Neuronal stem cell (in vitro differentiated cells): Measurements from ENCODE around the gene HDC.

Source experiments
- DNase-seq: peaks from one replicate; pipeline ENCODE4 v3.0.0-alpha.2; 2013; ENCODE audit warnings: low spot score
- H2AFZ ChIP-seq: one replicate; pipeline ENCODE4 v1.6.1; 2013; ENCODE audit warnings: mild to moderate bottlenecking, low read length, inconsistent platforms
- H2AK5ac ChIP-seq: 2 replicates; pipeline ENCODE4 v1.6.1; 2013; ENCODE audit warnings: low read depth, mild to moderate bottlenecking, inconsistent platforms, low read length, moderate library complexity, mixed read lengths
- H2BK120ac ChIP-seq: 2 replicates; pipeline ENCODE4 v1.6.1; 2013; ENCODE audit warnings: low read depth, mild to moderate bottlenecking, inconsistent platforms, low read length, moderate library complexity, mixed read lengths
- H2BK12ac ChIP-seq: one replicate; pipeline ENCODE4 v1.6.1; 2013; ENCODE audit warnings: low read length, inconsistent platforms
- H2BK15ac ChIP-seq: 2 replicates; pipeline ENCODE4 v1.6.1; 2013; ENCODE audit warnings: mild to moderate bottlenecking, low read length, inconsistent platforms, mixed read lengths
- H2BK5ac ChIP-seq: one replicate; pipeline ENCODE4 v1.6.1; 2013; ENCODE audit warnings: inconsistent platforms, mild to moderate bottlenecking, low read length, moderate library complexity
- H3K14ac ChIP-seq: one replicate; pipeline ENCODE4 v1.6.1; 2013; ENCODE audit warnings: low read length, inconsistent platforms
- H3K18ac ChIP-seq: 2 replicates; pipeline ENCODE4 v1.6.1; 2013; ENCODE audit warnings: low read length, inconsistent platforms
- H3K23ac ChIP-seq: 2 replicates; pipeline ENCODE4 v1.6.1; 2013; ENCODE audit warnings: low read depth, mild to moderate bottlenecking, mixed read lengths, low read length, inconsistent platforms; ENCODE audit not compliant: poor library complexity
- H3K27ac ChIP-seq: replicated peaks from 3 replicates; pipeline ENCODE4 v1.5.1; 2013; ENCODE audit warnings: low read length, inconsistent platforms
- H3K27me3 ChIP-seq, 3 experiments: 2 replicates each; pipeline ENCODE4 v1.6.1; 2013; ENCODE audit warnings: low read length in 3 of 3, mild to moderate bottlenecking in 2 of 3, inconsistent platforms in 1 of 3, low read depth in 1 of 3, mixed read lengths in 1 of 3, moderate library complexity in 1 of 3; ENCODE audit not compliant: control insufficient read depth in 3 of 3, insufficient read depth in 3 of 3
- H3K36me3 ChIP-seq, 2 donors: replicated peaks in 1 of 2; 2 replicates each; pipeline ENCODE4 v1.6.1; 2013; ENCODE audit warnings: low read length in 2 of 2; ENCODE audit not compliant: control insufficient read depth in 2 of 2, insufficient read depth in 2 of 2
- H3K4ac ChIP-seq: 2 replicates; pipeline ENCODE4 v1.6.1; 2013; ENCODE audit warnings: inconsistent platforms, mild to moderate bottlenecking, low read length, moderate library complexity
- H3K4me1 ChIP-seq, 2 donors: 1 replicate in 1 of 2; 2 replicates in 1 of 2; pipeline ENCODE4 v1.6.1; 2013; ENCODE audit warnings: low read length in 2 of 2, low read depth in 1 of 2; ENCODE audit not compliant: control insufficient read depth in 2 of 2, insufficient read depth in 1 of 2
- H3K4me2 ChIP-seq: one replicate; pipeline ENCODE4 v1.6.1; 2013; ENCODE audit warnings: mild to moderate bottlenecking, low read length, inconsistent platforms; ENCODE audit not compliant: insufficient read depth, poor library complexity, severe bottlenecking
- H3K4me3 ChIP-seq, 2 donors: 2 replicates each; pipeline ENCODE4 v1.5.1; 2013; ENCODE audit warnings: low read length in 2 of 2, mild to moderate bottlenecking in 2 of 2, inconsistent platforms in 1 of 2, moderate library complexity in 1 of 2
- H3K79me1 ChIP-seq: one replicate; pipeline ENCODE4 v1.6.1; 2013; ENCODE audit warnings: low read depth, mild to moderate bottlenecking, inconsistent platforms, low read length, moderate library complexity
- H3K9ac ChIP-seq: one replicate; pipeline ENCODE4 v1.6.1; 2013; ENCODE audit warnings: mild to moderate bottlenecking, low read depth, low read length, inconsistent platforms; ENCODE audit not compliant: poor library complexity
- H3K9me3 ChIP-seq, 2 donors: replicated peaks in 1 of 2; 2 replicates each; pipeline versions ENCODE3 to v1.6.1; 2013; ENCODE audit warnings: low read length in 2 of 2, mild to moderate bottlenecking in 2 of 2, inconsistent platforms in 1 of 2, low read depth in 1 of 2, mixed read lengths in 1 of 2, moderate library complexity in 1 of 2; ENCODE audit not compliant: control insufficient read depth in 2 of 2, insufficient read depth in 1 of 2
- H4K8ac ChIP-seq: one replicate; pipeline ENCODE4 v1.6.1; 2013; ENCODE audit warnings: low read depth, mild to moderate bottlenecking, inconsistent platforms, low read length, moderate library complexity
- H4K91ac ChIP-seq: one replicate; pipeline ENCODE4 v1.6.1; 2013; ENCODE audit warnings: low read length, low read depth, mild to moderate bottlenecking, inconsistent platforms; ENCODE audit not compliant: poor library complexity
- WGBS, 2 donors: extraction: QIAGEN DNeasy Blood & Tissue Kit; methylation state at CpG; one replicate each; pipeline ENCODE4 v1.1.7; 2013; ENCODE audit warnings: missing lambda C conversion rate in 2 of 2, mixed read lengths in 1 of 2; ENCODE audit not compliant: insufficient read length in 2 of 2, insufficient replicate concordance in 1 of 2; ENCODE audit errors: extremely low coverage in 2 of 2; 5-methylcytosine and 5-hydroxymethylcytosine counted together

Gene HDC

DNA sequence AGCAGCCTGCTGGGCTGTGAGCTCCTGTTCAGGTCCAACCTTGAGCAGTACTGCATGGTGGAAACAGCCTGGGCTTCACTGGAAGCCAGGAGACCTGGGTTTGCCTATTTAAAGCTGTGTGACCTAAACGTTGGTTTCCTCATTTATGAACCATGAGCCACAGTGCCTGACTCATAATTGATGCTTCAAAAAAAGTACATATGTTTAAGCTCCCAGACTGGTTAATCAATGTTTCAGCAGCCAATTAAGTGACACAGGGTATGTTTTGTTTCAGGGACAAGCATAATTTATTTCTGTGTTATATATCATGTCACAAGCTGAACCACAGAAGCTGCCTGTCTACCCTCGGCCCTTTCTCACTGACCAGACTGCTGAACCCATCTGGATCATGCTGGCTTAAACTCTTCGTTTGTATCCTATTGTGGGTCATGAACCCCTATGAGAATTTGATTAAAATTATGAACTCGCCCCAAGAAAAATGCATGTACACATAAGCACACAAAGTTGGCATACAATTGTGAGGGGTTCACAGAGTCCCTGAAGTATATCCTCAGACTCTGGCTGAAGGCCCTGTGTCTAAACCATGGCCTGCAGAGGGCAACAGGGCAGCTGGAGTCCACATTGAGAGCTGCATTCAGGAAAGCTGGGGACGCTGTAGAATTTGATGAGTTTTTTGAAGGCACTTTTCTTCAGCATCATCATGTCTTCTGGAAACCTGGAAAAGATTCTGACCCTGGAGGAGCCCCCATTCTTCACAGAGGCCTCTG, 23.7 kb downstream of the HDC start:
- H3K4me3 ChIP-seq, result no peak overlapping the region
- H3K9me3 ChIP-seq, result no peaks in the 10 kb centered on the region
- H3K4ac ChIP-seq, result no peak overlapping the region
- no peak overlapping the region for H4K91ac ChIP-seq
- H2BK15ac ChIP-seq, result no peak overlapping the region
- H2AFZ ChIP-seq, result no peak overlapping the region
- H2BK120ac ChIP-seq, result no peak overlapping the region
- no peak overlapping the region for H3K4me2 ChIP-seq
- no peak overlapping the region for H3K27ac ChIP-seq
- no CpG with 5 or more reads among the region's 5 CpGs for WGBS, 2 donors
- H3K4me1 ChIP-seq, result no peaks in the 10 kb centered on the region
- no peaks in the 10 kb centered on the region for H3K79me1 ChIP-seq
- peaks cover 0 to 4% (median 0%) of the 10 kb centered on the region in 3 experiments for H3K27me3 ChIP-seq
- no peak overlapping the region for H3K23ac ChIP-seq
- H3K36me3 ChIP-seq, result no peaks in the 10 kb centered on the region
- no peak overlapping the region for H2AK5ac ChIP-seq
- H2BK5ac ChIP-seq, result no peak overlapping the region
- H3K18ac ChIP-seq, result no peak overlapping the region
- H4K8ac ChIP-seq, result no peak overlapping the region
- no peak overlapping the region for H2BK12ac ChIP-seq
- no peak overlapping the region for H3K9ac ChIP-seq
- no peak for DNase-seq
- H3K14ac ChIP-seq, result no peak overlapping the region

GRCh38 chr15:50238255-50238654, 27.3 kb downstream of the HDC start:
- Histone ChIP-seq H3K9me3 (no peaks in the 10 kb centered on the region), H3K4ac (no peak overlapping the region), H3K14ac (no peak overlapping the region), H4K8ac (no peak overlapping the region), H2BK120ac (no peak overlapping the region), H3K9ac (no peak overlapping the region), H2AFZ (no peak overlapping the region), H2BK5ac (no peak overlapping the region), H3K4me3 (no peak overlapping the region), H2AK5ac (no peak overlapping the region), H3K18ac (no peak overlapping the region), H2BK12ac (no peak overlapping the region), H3K4me2 (no peak overlapping the region), H2BK15ac (no peak overlapping the region), H3K36me3 (no peaks in the 10 kb centered on the region), H3K23ac (no peak overlapping the region), H4K91ac (no peak overlapping the region), H3K27me3 (no peaks in the 10 kb centered on the region), H3K79me1 (no peaks in the 10 kb centered on the region), H3K4me1 (no peaks in the 10 kb centered on the region), H3K27ac (no peak overlapping the region)
- no peak for DNase-seq
- no CpG with 5 or more reads among the region's 2 CpGs for WGBS, 2 donors

DNA sequence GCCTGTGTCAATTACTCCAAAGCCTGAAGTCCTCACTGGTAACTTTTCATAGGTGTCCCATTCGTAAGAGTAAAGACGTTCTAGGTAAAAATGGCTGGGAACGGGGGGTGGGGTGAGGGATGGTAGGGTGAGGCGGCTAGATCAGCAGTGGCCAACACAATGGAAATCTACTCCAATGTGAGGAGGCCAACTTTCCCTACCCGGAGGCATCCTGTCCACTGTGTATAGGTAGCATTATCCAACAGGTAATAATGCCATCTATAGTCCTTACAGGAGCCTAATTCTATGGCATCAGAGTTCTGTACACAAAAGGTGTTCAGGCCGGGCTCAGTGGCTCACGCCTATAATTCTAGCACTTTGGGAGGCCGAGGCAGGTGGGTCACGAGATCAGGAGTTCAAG, 29.1 kb downstream of the HDC start:
- H2BK15ac ChIP-seq, result no peak overlapping the region
- H3K9me3 ChIP-seq, result no peaks in the 10 kb centered on the region
- H2AFZ ChIP-seq, result no peak overlapping the region
- H3K23ac ChIP-seq, result no peak overlapping the region
- no peak overlapping the region for H4K91ac ChIP-seq
- H3K27me3 ChIP-seq, result no peaks in the 10 kb centered on the region
- no peak overlapping the region for H3K4me3 ChIP-seq
- no peaks in the 10 kb centered on the region for H3K36me3 ChIP-seq
- H2BK12ac ChIP-seq, result no peak overlapping the region
- H3K4me1 ChIP-seq, result no peaks in the 10 kb centered on the region
- H2BK120ac ChIP-seq, result no peak overlapping the region
- H2BK5ac ChIP-seq, result no peak overlapping the region
- no peak overlapping the region for H3K27ac ChIP-seq
- no peak overlapping the region for H3K4me2 ChIP-seq
- H3K9ac ChIP-seq, result no peak overlapping the region
- H2AK5ac ChIP-seq, result no peak overlapping the region
- H3K14ac ChIP-seq, result no peak overlapping the region
- no CpG with 5 or more reads among the region's 9 CpGs for WGBS, 2 donors
- no peaks in the 10 kb centered on the region for H3K79me1 ChIP-seq
- H4K8ac ChIP-seq, result no peak overlapping the region
- H3K4ac ChIP-seq, result no peak overlapping the region
- no peak for DNase-seq
- H3K18ac ChIP-seq, result no peak overlapping the region

- Histone ChIP-seq H2BK12ac (no peak overlapping the region), H4K8ac (no peak overlapping the region), H2BK15ac (no peak overlapping the region), H3K23ac (no peak overlapping the region), H3K36me3 (no peaks in the 10 kb centered on the region), H3K9ac (no peak overlapping the region), H3K4me1 (no peaks in the 10 kb centered on the region), H2BK120ac (no peak overlapping the region), H2BK5ac (no peak overlapping the region), H4K91ac (no peak overlapping the region), H3K4ac (no peak overlapping the region), H3K14ac (no peak overlapping the region), H3K4me3 (no peak overlapping the region), H3K27me3 (no peaks in the 10 kb centered on the region), H2AK5ac (no peak overlapping the region), H3K9me3 (no peaks in the 10 kb centered on the region), H3K18ac (no peak overlapping the region), H2AFZ (no peak overlapping the region), H3K79me1 (no peaks in the 10 kb centered on the region), H3K27ac (no peak overlapping the region), H3K4me2 (no peak overlapping the region)
- DNase-seq, result no peak
- no CpG with 5 or more reads among the region's 1 CpG for WGBS, 2 donors
These were observed 29.7 kb downstream of the HDC start for GRCh38 chr15:50235794-50236193.
